ENCODE measurements around the gene SHLD2. TPM values are rescaled to one million over a fixed set of nuclear protein-coding genes. Genes with fewer than 3 reads are reported as not detected.

The SHLD2 gene
- total and polyA plus RNA-seq, 2 of the 13 experiments (the other 11 are each of a cell fraction or from before 2014, with no cell fraction given), result 25.7 to 53.7 TPM

DNA sequence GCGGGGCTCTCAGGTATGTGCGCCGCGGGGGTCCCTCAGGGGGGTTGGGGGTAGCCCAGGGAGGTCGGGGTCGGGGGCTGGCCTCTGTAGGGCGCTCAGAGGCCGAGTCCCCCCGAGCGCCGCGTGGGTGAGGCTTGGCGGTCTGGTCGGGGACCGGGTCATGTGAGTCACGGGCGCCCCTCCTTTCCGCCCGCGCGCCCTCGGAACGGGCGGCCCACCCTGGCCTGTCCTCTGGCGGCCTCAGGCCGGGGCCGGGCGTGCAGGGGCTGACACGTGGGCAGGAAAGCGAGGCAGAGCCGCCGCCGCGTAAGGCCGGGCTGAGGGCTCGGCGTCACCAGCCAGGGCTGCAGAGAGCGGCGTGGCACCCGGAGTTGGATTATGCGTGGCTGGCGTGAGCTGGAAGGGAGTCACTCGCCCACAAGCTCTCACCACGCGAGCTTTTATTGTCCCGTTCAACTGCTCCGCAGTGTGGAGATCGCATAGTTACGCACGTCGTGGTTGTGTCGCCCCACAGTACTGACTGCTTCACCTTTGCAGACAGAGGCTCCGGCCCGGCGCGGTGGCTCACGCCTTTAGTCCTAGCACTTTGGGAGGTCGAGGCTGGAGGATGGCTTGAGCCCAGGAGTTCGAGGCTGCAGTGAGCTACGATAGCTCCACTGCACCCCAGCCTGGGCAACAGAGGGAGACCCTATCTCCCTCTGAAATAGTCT is 385 bp downstream of the SHLD2 start (continued):
- TF ChIP-seq, protein P1, sequence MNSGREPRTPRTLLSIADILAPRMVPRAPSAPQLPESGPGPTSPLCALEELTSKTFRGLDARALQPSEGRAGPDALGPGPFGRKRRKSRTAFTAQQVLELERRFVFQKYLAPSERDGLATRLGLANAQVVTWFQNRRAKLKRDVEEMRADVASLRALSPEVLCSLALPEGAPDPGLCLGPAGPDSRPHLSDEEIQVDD (CRISPR knock-in tag; IDR thresholded peaks at IDR 0.05; ENCODE audit: borderline replicate concordance), result peak; percentile 51; the same call in 1 of the 2 replicates
- peak; percentile 66; the same call in 1 of the 2 replicates for TF ChIP-seq CBX5 (CRISPR knock-in tag; IDR thresholded peaks at IDR 0.05; ENCODE audit: borderline replicate concordance)
- peak; percentile 75; the same call in 1 of the 2 replicates for TF ChIP-seq DNMT1 (CRISPR knock-in tag; IDR thresholded peaks at IDR 0.05)
- TF ChIP-seq SP4 (CRISPR knock-in tag; IDR thresholded peaks at IDR 0.05), result peak; percentile 11; the same call in 1 of the 2 replicates
- TF ChIP-seq PAF1 (CRISPR knock-in tag; IDR thresholded peaks at IDR 0.05), result no peak
- peak; percentile 37; the same call in 1 of the 2 replicates for TF ChIP-seq ZNF136 (CRISPR knock-in tag; IDR thresholded peaks at IDR 0.05; ENCODE audit: low read depth)
- TF ChIP-seq, protein P2, sequence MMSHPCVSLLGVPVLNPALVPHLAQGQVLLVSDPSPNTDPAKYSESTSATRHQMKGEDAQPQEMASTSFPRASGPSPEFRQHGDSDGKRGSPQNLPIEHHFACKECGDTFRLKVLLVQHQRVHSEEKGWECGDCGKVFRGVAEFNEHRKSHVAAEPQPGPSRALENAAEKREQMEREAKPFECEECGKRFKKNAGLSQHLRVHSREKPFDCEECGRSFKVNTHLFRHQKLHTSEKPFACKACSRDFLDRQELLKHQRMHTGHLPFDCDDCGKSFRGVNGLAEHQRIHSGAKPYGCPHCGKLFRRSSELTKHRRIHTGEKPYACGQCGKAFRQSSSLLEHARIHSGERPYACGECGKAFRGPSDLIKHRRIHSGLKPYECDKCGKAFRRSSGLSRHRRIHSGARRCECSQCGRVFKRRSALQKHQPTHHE (CRISPR knock-in tag; IDR thresholded peaks at IDR 0.05; ENCODE audit: borderline replicate concordance), result no peak
- TF ChIP-seq, protein P3, sequence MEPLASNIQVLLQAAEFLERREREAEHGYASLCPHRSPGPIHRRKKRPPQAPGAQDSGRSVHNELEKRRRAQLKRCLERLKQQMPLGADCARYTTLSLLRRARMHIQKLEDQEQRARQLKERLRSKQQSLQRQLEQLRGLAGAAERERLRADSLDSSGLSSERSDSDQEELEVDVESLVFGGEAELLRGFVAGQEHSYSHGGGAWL (CRISPR knock-in tag; IDR thresholded peaks at IDR 0.05), result peak; percentile 95
- no peak for TF ChIP-seq RFX5 (IDR thresholded peaks at IDR 0.05; ENCODE audit: low read depth, low read length)
- peak; percentile 44; the same call in 1 of the 2 replicates for TF ChIP-seq POLR2AphosphoS5 (IDR thresholded peaks at IDR 0.05; ENCODE audit: low read depth, low read length)
- TF ChIP-seq ZNF570 (CRISPR knock-in tag; IDR thresholded peaks at IDR 0.05; ENCODE audit: borderline replicate concordance), result no peak
- TF ChIP-seq, protein P4, sequence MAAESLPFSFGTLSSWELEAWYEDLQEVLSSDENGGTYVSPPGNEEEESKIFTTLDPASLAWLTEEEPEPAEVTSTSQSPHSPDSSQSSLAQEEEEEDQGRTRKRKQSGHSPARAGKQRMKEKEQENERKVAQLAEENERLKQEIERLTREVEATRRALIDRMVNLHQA (CRISPR knock-in tag; IDR thresholded peaks at IDR 0.05), result 0 out of 2 replicates have a peak, but pooled peaks have one; percentile 31
- TF ChIP-seq ZNF883 (CRISPR knock-in tag; IDR thresholded peaks at IDR 0.05; ENCODE audit: not compliant biosample characterization), result peak; percentile 44
- 0 out of 2 replicates have a peak, but pooled peaks have one; percentile 41 for TF ChIP-seq MIXL1 (CRISPR knock-in tag; IDR thresholded peaks at IDR 0.05)
- peak; percentile 88; the same call in 1 of the 2 replicates for TF ChIP-seq ZNF891 (CRISPR knock-in tag; IDR thresholded peaks at IDR 0.05)
- 0 out of 2 replicates have a peak, but pooled peaks have one; percentile 49 for TF ChIP-seq NFIC (IDR thresholded peaks at IDR 0.05; ENCODE audit: low read length)
- peak; percentile 33 for TF ChIP-seq HNRNPLL (IDR thresholded peaks at IDR 0.05; ENCODE audit: low read depth, low read length, poor library complexity, severe bottlenecking)
- TF ChIP-seq EHMT2 (IDR thresholded peaks at IDR 0.05; ENCODE audit: borderline replicate concordance, low read depth, low read length), result no peak
- TF ChIP-seq MYNN (CRISPR knock-in tag; IDR thresholded peaks at IDR 0.05; ENCODE audit: low read depth), result peak; percentile 76; the same call in 1 of the 2 replicates
- peak; percentile 67 for TF ChIP-seq RAD21 (CRISPR knock-in tag; IDR thresholded peaks at IDR 0.05)
- TF ChIP-seq FOSL1 (CRISPR knock-in tag; IDR thresholded peaks at IDR 0.05; ENCODE audit: borderline replicate concordance), result no peak
- TF ChIP-seq MNT (IDR thresholded peaks at IDR 0.05), result peak; percentile 68
- peak; percentile 77; the same call in 1 of the 2 replicates for TF ChIP-seq ZNF850 (CRISPR knock-in tag; conservative IDR thresholded peaks at IDR 0.05)
- TF ChIP-seq PHF8 (CRISPR knock-in tag; IDR thresholded peaks at IDR 0.05), result peak; percentile 86
- peak; percentile 54; the same call in 1 of the 2 replicates for TF ChIP-seq ZNF333 (CRISPR knock-in tag; IDR thresholded peaks at IDR 0.05; ENCODE audit: borderline replicate concordance)
- TF ChIP-seq TARDBP (CRISPR knock-in tag; IDR thresholded peaks at IDR 0.05), result peak; percentile 79
